Activated CD8-positive, alpha-beta T cell treated with anti-CD3 and anti-CD28 coated beads for 36 hours (primary cell): ENCODE data around the gene TCOF1. TPM values are rescaled to one million over a fixed set of nuclear protein-coding genes. Genes with fewer than 3 reads are reported as not detected.

Source experiments
- ATAC-seq: fragments of 200-7000 bp; cut with Tn5 transposase; one replicate; pipeline ENCODE4 v1.10.0; 2021; ENCODE audit warnings: mild to moderate bottlenecking, moderate library complexity
- CTCF ChIA-PET: fragments of 350-600 bp; sonication (Branson Sonifier 250); formaldehyde crosslinking; loops from one replicate; lab custom pipeline; 2021; ENCODE audit warnings: antibody characterized with exemption; lab: Charles Lee
- POLR2A ChIA-PET: fragments of 350-600 bp; sonication (Branson Sonifier 250); formaldehyde crosslinking; loops from one replicate; lab custom pipeline; 2021; ENCODE audit warnings: antibody characterized with exemption; lab: Charles Lee
- DNase-seq: peaks from one replicate; pipeline ENCODE4 v3.0.0-alpha.2; 2020
- H3K27ac Mint-ChIP-seq: one replicate; pipeline ENCODE4 v1.8.0; 2021; ENCODE audit warnings: mild to moderate bottlenecking, mixed read lengths
- H3K27me3 Mint-ChIP-seq: one replicate; pipeline ENCODE4 v1.8.0; 2021; ENCODE audit warnings: mixed read lengths
- H3K36me3 Mint-ChIP-seq: one replicate; pipeline ENCODE4 v1.8.0; 2021; ENCODE audit warnings: low read depth, mixed read lengths
- H3K4me1 Mint-ChIP-seq: one replicate; pipeline ENCODE4 v1.8.0; 2021; ENCODE audit warnings: low read depth, mixed read lengths
- H3K4me3 Mint-ChIP-seq: one replicate; pipeline ENCODE4 v1.8.0; 2021; ENCODE audit warnings: mild to moderate bottlenecking, moderate library complexity, mixed read lengths
- H3K9me3 Mint-ChIP-seq: one replicate; pipeline ENCODE4 v1.8.0; 2021; ENCODE audit warnings: mixed read lengths
- CTCF ChIP-seq: fragments of 200-600 bp; IDR thresholded peaks from one replicate; pipeline ENCODE4 v1.8.0; 2022; ENCODE audit warnings: antibody characterized with exemption, mild to moderate bottlenecking
- intact Hi-C: fragments of 100-400 bp; cut with micrococcal nuclease; formaldehyde crosslinking; loops from one replicate; pipeline ENCODE4 v1.10.0; 2022
- total RNA-seq, 2 experiments: library from RNA; stranded (reverse); gene quantifications; one replicate each; pipeline ENCODE4 v1.2.3, GENCODE V29; 2021

Gene TCOF1
- total RNA-seq, 2 experiments from 2014 or later: 114 to 117 TPM

GRCh38 chr5:150353032-150353675, 4.3 kb upstream of the TCOF1 start:
- CTCF ChIA-PET: no interaction called here
- intact Hi-C loops: no loop called here
- DNase-seq: no peak

GRCh38 chr5:150355791-150356190, 1.7 kb upstream of the TCOF1 start:
- no peaks in the 10 kb centered on the region for H3K9me3 Mint-ChIP-seq
- CTCF ChIA-PET: interaction anchor here (1.1 kb wide), 2 partner anchors 94 kb away, joined by 3 to 4 read pairs; no protein-coding TSS in a partner anchor
- intact Hi-C loops: no loop called here
- no peaks in the 10 kb centered on the region for H3K27me3 Mint-ChIP-seq
- no peak overlapping the region for H3K27ac Mint-ChIP-seq
- no peak overlapping the region for H3K4me3 Mint-ChIP-seq
- DNase-seq: no peak
- no peak for TF ChIP-seq CTCF
- H3K4me1 Mint-ChIP-seq: peaks cover 23% of the 10 kb centered on the region
- peaks cover 23% of the 10 kb centered on the region for H3K36me3 Mint-ChIP-seq
- POLR2A ChIA-PET: interaction anchor here (1.2 kb wide), 1 partner anchor 82 kb away, joined by 3 read pairs; no protein-coding TSS in a partner anchor
- ATAC-seq: no peak

More at GRCh38 chr5:150353032-150353675, 4.3 kb upstream of the TCOF1 start:
- Mint-ChIP-seq H3K27ac (no peak overlapping the region), H3K36me3 (peaks cover 3% of the 10 kb centered on the region), H3K4me1 (peaks cover 16% of the 10 kb centered on the region), H3K4me3 (no peak overlapping the region), H3K9me3 (no peaks in the 10 kb centered on the region), H3K27me3 (no peaks in the 10 kb centered on the region)
- ATAC-seq: no peak
- no peak for TF ChIP-seq CTCF
- POLR2A ChIA-PET: interaction anchor here (0.5 kb wide), 1 partner anchor 85 kb away, joined by 3 read pairs; no protein-coding TSS in a partner anchor

- ATAC-seq: no peak
- intact Hi-C loops: no loop called here
- peak overlapping the region; percentile 87 for H3K4me3 Mint-ChIP-seq
- no peak for TF ChIP-seq CTCF
- no peaks in the 10 kb centered on the region for H3K9me3 Mint-ChIP-seq
- no peaks in the 10 kb centered on the region for H3K27me3 Mint-ChIP-seq
- H3K4me1 Mint-ChIP-seq: peaks cover 27% of the 10 kb centered on the region
- no peak for DNase-seq
- H3K36me3 Mint-ChIP-seq: peaks cover 31% of the 10 kb centered on the region
- ChIA-PET POLR2A (interaction anchor here (1.2 kb wide), 1 partner anchor 81 kb away, joined by 3 read pairs; no protein-coding TSS in a partner anchor), CTCF (interaction anchor here (1.1 to 2.2 kb wide), 2 partner anchors 80 to 93 kb away, joined by 3 to 6 read pairs; no protein-coding TSS in a partner anchor)
- H3K27ac Mint-ChIP-seq: peak overlapping the region; percentile 81
Observed at GRCh38 chr5:150356575-150357294, 762 bp upstream of the TCOF1 start.

- Mint-ChIP-seq H3K27ac (peak overlapping the region; percentile 91), H3K36me3 (peaks cover 40% of the 10 kb centered on the region), H3K27me3 (no peaks in the 10 kb centered on the region), H3K4me1 (peaks cover 40% of the 10 kb centered on the region), H3K9me3 (no peaks in the 10 kb centered on the region), H3K4me3 (peak overlapping the region; percentile 87)
- POLR2A ChIA-PET: interaction anchor here (0.7 to 2.7 kb wide), 11 partner anchors 11 to 88 kb away, joined by 3 to 9 read pairs (median 3); partner anchors contain the start of gene CD74
- TF ChIP-seq CTCF: no peak
- DNase-seq (no peak), ATAC-seq (no peak)
- CTCF ChIA-PET: interaction anchor here (2.2 kb wide), 1 partner anchor 78 kb away, joined by 6 read pairs; no protein-coding TSS in a partner anchor
- intact Hi-C loops: no loop called here
Observed at GRCh38 chr5:150358261-150359095, 981 bp downstream of the TCOF1 start.
